ENCODE results near the gene CELF5. TPM values are rescaled to one million over a fixed set of nuclear protein-coding genes. Genes with fewer than 3 reads are reported as not detected.

The CELF5 gene
- total RNA-seq, 4 donors from 2014 or later, result 0.27 to 0.48 TPM; not detected in 2

GRCh38 chr19:3279306-3279705, 54.8 kb downstream of the CELF5 start:
- Histone ChIP-seq H3K4me1 (peaks cover 0 to 14% (median 12%) of the 10 kb centered on the region in 4 donors), H3K36me3 (no peaks in the 10 kb centered on the region), H3K27ac (no peak overlapping the region), H3K27me3 (peaks cover 63% of the 10 kb centered on the region), H3K4me3 (no peak overlapping the region), H3K9me3 (no peaks in the 10 kb centered on the region)
- intact Hi-C loops (cut with DNase I; ENCODE audit: low total_unique reads) (no loop called here), in situ Hi-C loops (cut with MboI; ENCODE audit: low pct_ligation_motif_present in 1 of 4, low pct_unique_long_range_greater_than_20kb in 1 of 4, low sequenced_read_pairs in 3 of 4) (no loop called here)
- WGBS, 2 donors (ENCODE audit: low coverage in 1 of 2), result 77% methylated on average over 7 of the region's 7 CpGs; no CpG with 5 or more reads in 1 of the 2 donors
- TF ChIP-seq CTCF (IDR thresholded peaks at IDR 0.05), result no peak
- no peak for TF ChIP-seq EP300 (IDR thresholded peaks at IDR 0.05; ENCODE audit: low read depth)
- no peak for TF ChIP-seq POLR2AphosphoS5 (IDR thresholded peaks at IDR 0.05)
- TF ChIP-seq POLR2A (IDR thresholded peaks at IDR 0.05), result no peak
- DNase-seq, result no peak

- 87% methylated on average over 15 of the region's 21 CpGs; no CpG with 5 or more reads in 1 of the 2 donors for WGBS, 2 donors (ENCODE audit: low coverage in 1 of 2)
- in situ Hi-C loops (cut with MboI; ENCODE audit: low pct_ligation_motif_present in 1 of 4, low pct_unique_long_range_greater_than_20kb in 1 of 4, low sequenced_read_pairs in 3 of 4), result no loop called here
- Histone ChIP-seq H3K4me3 (no peak overlapping the region), H3K27ac (no peak overlapping the region), H3K9me3 (no peaks in the 10 kb centered on the region), H3K27me3 (peaks cover 63% of the 10 kb centered on the region), H3K36me3 (no peaks in the 10 kb centered on the region), H3K4me1 (peaks cover 0 to 16% (median 10%) of the 10 kb centered on the region in 4 donors)
- intact Hi-C loops (cut with DNase I; ENCODE audit: low total_unique reads), result no loop called here
- TF ChIP-seq EP300 (IDR thresholded peaks at IDR 0.05; ENCODE audit: low read depth) (no peak), POLR2A (IDR thresholded peaks at IDR 0.05) (no peak), CTCF (IDR thresholded peaks at IDR 0.05) (no peak), POLR2AphosphoS5 (IDR thresholded peaks at IDR 0.05) (no peak)
- DNase-seq, result no peak
Measured at GRCh38 chr19:3281026-3281425, 56.6 kb downstream of the CELF5 start.

- Histone ChIP-seq H3K9me3 (no peaks in the 10 kb centered on the region), H3K27ac (no peak overlapping the region), H3K4me1 (peaks cover 0 to 16% (median 6%) of the 10 kb centered on the region in 4 donors), H3K36me3 (no peaks in the 10 kb centered on the region), H3K4me3 (no peak overlapping the region), H3K27me3 (peaks cover 58% of the 10 kb centered on the region)
- DNase-seq, result no peak
- 74% methylated on average over 14 of the region's 14 CpGs; no CpG with 5 or more reads in 1 of the 2 donors for WGBS, 2 donors (ENCODE audit: low coverage in 1 of 2)
- in situ Hi-C loops (cut with MboI; ENCODE audit: low pct_ligation_motif_present in 1 of 4, low pct_unique_long_range_greater_than_20kb in 1 of 4, low sequenced_read_pairs in 3 of 4) (no loop called here), intact Hi-C loops (cut with DNase I; ENCODE audit: low total_unique reads) (no loop called here)
- no peak for TF ChIP-seq CTCF (IDR thresholded peaks at IDR 0.05)
- no peak for TF ChIP-seq POLR2A (IDR thresholded peaks at IDR 0.05)
Measured at GRCh38 chr19:3282155-3282554, 57.7 kb downstream of the CELF5 start.

GRCh38 chr19:3282564-3282963, 58.1 kb downstream of the CELF5 start:
- Histone ChIP-seq H3K4me3 (no peak overlapping the region), H3K9me3 (no peaks in the 10 kb centered on the region), H3K27me3 (peaks cover 56% of the 10 kb centered on the region), H3K4me1 (peaks cover 0 to 16% (median 6%) of the 10 kb centered on the region in 4 donors), H3K36me3 (no peaks in the 10 kb centered on the region), H3K27ac (no peak overlapping the region)
- in situ Hi-C loops (cut with MboI; ENCODE audit: low pct_ligation_motif_present in 1 of 4, low pct_unique_long_range_greater_than_20kb in 1 of 4, low sequenced_read_pairs in 3 of 4) (no loop called here), intact Hi-C loops (cut with DNase I; ENCODE audit: low total_unique reads) (no loop called here)
- 65% methylated on average over 6 of the region's 6 CpGs; no CpG with 5 or more reads in 1 of the 2 donors for WGBS, 2 donors (ENCODE audit: low coverage in 1 of 2)
- TF ChIP-seq POLR2A (IDR thresholded peaks at IDR 0.05) (no peak), EP300 (IDR thresholded peaks at IDR 0.05; ENCODE audit: low read depth) (no peak), POLR2AphosphoS5 (IDR thresholded peaks at IDR 0.05) (no peak), CTCF (IDR thresholded peaks at IDR 0.05) (no peak)
- no peak for DNase-seq

All from transverse colon (tissue), 4 donors.